Measurements from ENCODE around the gene PCBD1. TPM values are rescaled to one million over a fixed set of nuclear protein-coding genes. Genes with fewer than 3 reads are reported as not detected.

Gene PCBD1
- total RNA-seq, 8 experiments from 2014 or later: 49.7 to 123 (median 71.9) TPM

DNA sequence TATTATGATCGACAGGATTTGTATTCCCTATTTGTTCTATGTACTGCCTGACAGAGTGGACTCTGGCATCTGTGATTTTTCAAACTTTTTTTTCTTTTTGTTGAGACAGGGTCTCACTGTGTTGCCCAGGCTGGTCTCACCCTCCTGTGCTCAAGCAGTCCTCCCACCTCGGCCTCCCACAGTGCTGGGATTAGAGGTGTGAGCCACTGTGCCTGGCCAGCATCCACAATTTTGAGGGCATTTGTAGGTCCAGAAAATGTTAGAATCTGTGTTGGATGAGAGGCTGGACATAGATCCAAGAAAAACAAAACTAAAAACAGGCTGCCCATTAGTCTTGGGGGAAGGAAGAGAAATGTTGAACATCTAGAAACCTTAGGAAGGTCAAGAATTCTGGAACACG lies 38.3 kb downstream of the PCBD1 start:
- Histone ChIP-seq H3K4me1 (replicated peaks in 1 of 2) (peaks cover 2% of the 10 kb centered on the region in 2 donors), H3K27ac (no peak overlapping the region), H3K4me3 (no peak overlapping the region)
- ATAC-seq (replicated peaks in 6 of 8): no peak
- 40 to 100% (median 89%) methylated on average over 1 to 2 of the region's 3 CpGs; no CpG with 5 or more reads in 2 of the 10 experiments for WGBS, 10 experiments
- in situ Hi-C loops (cut with MboI; ENCODE audit: low pct_unique_long_range_greater_than_20kb in 2 of 9, low sequenced_read_pairs in 9 of 9, unreplicated experiment in 9 of 9): loop anchor here in 2 of 9 experiments (25.0 kb wide), 2 partner anchors 238 to 288 kb away; partner anchors contain the start of gene PRF1 (in 1 of the 2)

DNA sequence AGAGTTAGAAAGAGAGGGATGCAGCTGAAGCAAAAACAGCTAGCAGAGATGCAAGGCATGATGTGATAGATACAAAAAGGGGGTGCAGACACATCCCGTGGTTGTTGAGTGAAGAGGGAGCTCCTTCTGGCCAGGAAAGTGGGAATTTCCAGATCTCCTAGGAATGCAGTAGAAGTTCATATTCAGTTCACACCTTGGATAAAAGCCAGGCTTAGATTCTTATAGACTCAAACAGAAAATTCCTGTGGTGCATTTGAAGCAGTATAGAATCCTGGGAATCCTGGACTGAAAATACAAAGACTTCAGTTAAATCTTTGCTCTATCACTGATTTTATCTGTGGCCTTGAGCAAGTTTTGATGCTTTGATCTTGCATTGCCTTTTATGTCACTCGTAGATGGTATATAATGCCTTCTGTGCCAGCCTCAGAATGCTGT lies 38.8 kb downstream of the PCBD1 start:
- H3K4me1 ChIP-seq (replicated peaks in 1 of 2): peaks cover 2% of the 10 kb centered on the region in 2 donors
- no peak overlapping the region for H3K4me3 ChIP-seq
- WGBS, 10 experiments: 0 to 100% (median 83%) methylated on average over 1 to 2 of the region's 2 CpGs
- no peak overlapping the region for H3K27ac ChIP-seq
- in situ Hi-C loops (cut with MboI; ENCODE audit: low pct_unique_long_range_greater_than_20kb in 2 of 9, low sequenced_read_pairs in 9 of 9, unreplicated experiment in 9 of 9): loop anchor here in 2 of 9 experiments (25.0 kb wide), 2 partner anchors 237 to 287 kb away; partner anchors contain the start of gene PRF1 (in 1 of the 2)
- peak in 3 of 8 experiments; percentile 19 to 71 (median 51) for ATAC-seq (replicated peaks in 6 of 8)

DNA sequence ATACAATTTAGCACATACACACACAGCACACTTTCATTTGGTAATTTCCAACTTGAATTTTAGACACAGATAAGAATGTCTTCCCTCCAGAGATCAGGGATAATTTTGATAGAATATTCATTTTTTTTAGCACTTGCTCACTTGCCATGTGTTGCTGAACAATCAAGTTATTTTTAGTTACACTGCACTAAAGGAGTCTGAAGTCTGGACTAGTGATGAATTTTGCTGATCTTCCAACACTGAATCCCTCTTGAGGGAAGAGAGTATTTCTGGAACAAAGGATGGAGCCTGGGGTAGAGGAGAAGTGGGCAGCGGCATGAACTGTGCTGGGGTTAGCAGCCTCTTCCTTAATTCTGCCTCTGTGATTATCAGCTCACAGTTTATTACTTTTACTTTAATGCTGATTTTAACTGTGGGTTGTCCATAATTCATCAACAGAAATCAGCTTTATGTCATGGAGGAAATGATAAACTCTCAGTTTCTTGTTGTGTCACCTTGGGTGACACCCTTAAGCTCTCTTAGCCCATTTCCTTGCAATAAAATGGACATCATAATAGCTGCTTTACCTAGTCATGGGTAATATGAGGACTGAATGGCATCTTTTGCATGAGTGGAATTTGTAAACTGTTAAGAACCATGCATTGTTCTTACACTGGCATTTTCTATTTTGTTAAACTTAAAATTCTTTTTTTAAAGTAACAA lies 40.6 kb downstream of the PCBD1 start:
- Histone ChIP-seq H3K4me1 (replicated peaks in 1 of 2) (peaks cover 2% of the 10 kb centered on the region in 2 donors), H3K27ac (no peak overlapping the region), H3K4me3 (no peak overlapping the region)
- WGBS, 10 experiments: 40 to 100% (median 94%) methylated on average over 1 of the region's 1 CpG; no CpG with 5 or more reads in 4 of the 10 experiments
- in situ Hi-C loops (cut with MboI; ENCODE audit: low pct_unique_long_range_greater_than_20kb in 2 of 9, low sequenced_read_pairs in 9 of 9, unreplicated experiment in 9 of 9): no loop called here
- ATAC-seq (replicated peaks in 6 of 8): peak in 7 of 8 experiments; percentile 28 to 72 (median 47)

DNA sequence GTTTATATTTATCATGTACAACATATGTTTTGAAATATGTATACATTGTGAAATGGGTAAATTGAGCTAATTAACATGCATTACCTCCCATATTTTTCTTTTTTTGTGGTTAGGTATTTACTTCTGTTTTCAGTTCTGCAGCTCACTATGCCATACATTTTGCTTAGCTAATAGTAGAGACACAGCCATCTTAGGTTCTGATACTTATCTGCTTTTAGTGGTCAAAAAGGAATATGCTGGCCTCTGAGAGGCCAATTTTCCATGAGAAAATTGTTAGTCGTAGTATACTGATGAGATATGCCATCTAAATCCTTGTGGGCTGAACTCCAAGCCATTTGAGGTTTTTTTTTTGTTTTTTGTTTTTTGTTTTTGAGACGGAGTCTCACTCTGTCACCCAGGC lies 41.6 kb downstream of the PCBD1 start:
- Histone ChIP-seq H3K27ac (no peak overlapping the region), H3K4me3 (no peak overlapping the region), H3K4me1 (replicated peaks in 1 of 2) (peaks cover 2% of the 10 kb centered on the region in 2 donors)
- in situ Hi-C loops (cut with MboI; ENCODE audit: low pct_unique_long_range_greater_than_20kb in 2 of 9, low sequenced_read_pairs in 9 of 9, unreplicated experiment in 9 of 9): no loop called here
- WGBS, 10 experiments: 57 to 100% (median 90%) methylated on average over 1 to 2 of the region's 2 CpGs; no CpG with 5 or more reads in 2 of the 10 experiments
- no peak for ATAC-seq (replicated peaks in 6 of 8)

DNA sequence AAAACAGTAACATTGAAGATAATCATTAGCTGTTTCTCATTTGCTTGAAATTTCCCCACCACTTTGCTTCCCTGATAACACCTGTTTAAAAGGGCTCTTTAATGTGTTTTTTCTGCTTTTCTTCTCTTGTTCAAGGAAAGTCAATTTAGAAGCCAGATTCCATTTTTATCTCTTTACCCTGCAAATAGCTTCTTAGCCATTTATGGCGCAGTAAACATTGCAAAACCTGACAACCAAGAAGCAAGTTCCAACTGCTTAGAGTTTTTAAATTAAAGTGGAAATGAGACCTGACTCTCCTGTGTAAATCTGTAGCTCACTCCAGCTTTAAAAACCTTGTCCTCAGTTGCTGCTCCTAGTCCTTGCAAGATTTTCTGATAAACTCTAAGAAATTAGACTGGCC lies 42.5 kb downstream of the PCBD1 start:
- Histone ChIP-seq H3K4me3 (no peak overlapping the region), H3K4me1 (replicated peaks in 1 of 2) (peaks cover 2% of the 10 kb centered on the region in 2 donors), H3K27ac (no peak overlapping the region)
- 92 to 100% (median 100%) methylated on average over 1 of the region's 1 CpG; no CpG with 5 or more reads in 2 of the 10 experiments for WGBS, 10 experiments
- in situ Hi-C loops (cut with MboI; ENCODE audit: low pct_unique_long_range_greater_than_20kb in 2 of 9, low sequenced_read_pairs in 9 of 9, unreplicated experiment in 9 of 9): no loop called here
- no peak for ATAC-seq (replicated peaks in 6 of 8)

DNA sequence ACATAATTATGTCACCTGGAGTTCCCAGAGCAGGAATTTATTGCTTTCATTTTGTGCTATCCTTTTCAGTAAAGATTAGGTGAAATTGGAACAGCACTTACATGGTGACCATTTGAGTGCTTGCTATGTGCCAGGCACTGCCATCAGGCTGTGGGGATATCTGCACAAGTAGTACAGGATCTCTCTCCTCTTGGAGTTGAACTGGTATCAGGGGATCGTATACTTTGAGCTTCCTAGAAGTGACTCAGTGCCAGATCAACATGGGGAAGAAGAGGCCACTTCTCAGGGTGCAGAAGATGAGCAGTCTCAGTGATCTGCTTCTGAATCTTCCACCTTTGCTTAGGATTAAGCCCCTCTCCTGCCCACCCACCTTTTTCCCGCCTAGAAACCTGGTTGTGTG lies 43.1 kb downstream of the PCBD1 start:
- H3K27ac ChIP-seq: no peak overlapping the region
- no peak overlapping the region for H3K4me3 ChIP-seq
- WGBS, 10 experiments: 75 to 100% (median 93%) methylated on average over 1 to 2 of the region's 2 CpGs; no CpG with 5 or more reads in 3 of the 10 experiments
- ATAC-seq (replicated peaks in 6 of 8): no peak
- peaks cover 2% of the 10 kb centered on the region in 2 donors for H3K4me1 ChIP-seq (replicated peaks in 1 of 2)
- in situ Hi-C loops (cut with MboI; ENCODE audit: low pct_unique_long_range_greater_than_20kb in 2 of 9, low sequenced_read_pairs in 9 of 9, unreplicated experiment in 9 of 9): no loop called here

DNA sequence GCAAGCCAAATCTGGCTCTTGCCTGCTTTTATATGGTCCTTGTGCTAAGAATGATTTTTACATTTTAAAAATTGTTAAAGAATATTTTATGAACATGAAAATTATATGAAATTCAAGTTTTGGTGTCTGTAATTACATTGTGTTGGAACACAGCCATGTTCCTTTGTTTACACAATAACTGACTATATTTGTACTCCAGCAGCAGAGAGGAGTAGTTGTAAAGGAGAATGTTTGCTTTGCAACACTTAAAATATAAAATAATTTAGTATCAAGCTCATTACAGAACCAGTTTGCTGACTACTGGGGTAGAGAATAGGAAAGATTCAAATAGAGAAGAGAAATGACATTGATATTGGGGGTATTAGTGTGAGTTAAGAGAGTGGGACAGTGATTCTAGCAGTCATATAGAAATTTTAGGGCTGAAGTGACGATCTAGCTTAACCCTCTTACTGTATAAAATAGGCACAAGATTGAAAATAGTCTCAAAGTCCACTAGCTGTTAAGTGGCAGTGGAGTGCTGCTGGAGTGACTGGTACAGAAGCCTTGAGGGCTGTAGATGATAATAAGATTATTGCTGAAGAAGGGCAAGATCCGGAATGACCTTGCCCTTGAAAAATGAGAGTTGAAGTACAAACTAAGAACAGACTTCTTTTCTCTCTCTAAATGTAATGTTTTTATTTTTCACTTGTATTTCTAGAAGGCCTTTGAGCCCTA lies 44.4 kb downstream of the PCBD1 start:
- 57 to 100% (median 100%) methylated on average over 1 to 2 of the region's 2 CpGs; no CpG with 5 or more reads in 1 of the 10 experiments for WGBS, 10 experiments
- no peak overlapping the region for H3K4me3 ChIP-seq
- in situ Hi-C loops (cut with MboI; ENCODE audit: low pct_unique_long_range_greater_than_20kb in 2 of 9, low sequenced_read_pairs in 9 of 9, unreplicated experiment in 9 of 9): no loop called here
- H3K27ac ChIP-seq: no peak overlapping the region
- no peak for ATAC-seq (replicated peaks in 6 of 8)
- peaks cover 2% of the 10 kb centered on the region in 2 donors for H3K4me1 ChIP-seq (replicated peaks in 1 of 2)

DNA sequence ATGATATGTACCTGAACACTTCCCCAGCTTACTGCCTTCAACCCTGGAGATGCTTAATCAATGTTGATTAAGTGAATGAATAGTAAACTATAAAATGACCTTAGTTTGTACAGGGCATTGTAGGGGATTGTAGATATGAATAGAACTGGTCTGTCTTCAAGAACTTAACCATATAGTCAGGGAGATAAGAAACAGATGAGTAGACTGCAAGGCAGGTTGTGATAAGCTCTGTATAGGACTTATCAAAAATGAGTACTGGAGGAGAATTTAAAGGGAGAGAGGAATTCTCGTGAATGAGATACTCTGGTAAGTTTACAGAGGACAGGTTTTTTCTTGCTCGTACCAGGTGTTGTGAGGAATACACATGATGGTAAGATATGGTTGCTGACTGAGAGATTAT lies 45.0 kb downstream of the PCBD1 start:
- no peak for ATAC-seq (replicated peaks in 6 of 8)
- H3K27ac ChIP-seq: no peak overlapping the region
- WGBS, 10 experiments: 88 to 100% (median 97%) methylated on average over 1 to 2 of the region's 2 CpGs; no CpG with 5 or more reads in 2 of the 10 experiments
- in situ Hi-C loops (cut with MboI; ENCODE audit: low pct_unique_long_range_greater_than_20kb in 2 of 9, low sequenced_read_pairs in 9 of 9, unreplicated experiment in 9 of 9): no loop called here
- no peak overlapping the region for H3K4me3 ChIP-seq
- H3K4me1 ChIP-seq (replicated peaks in 1 of 2): peaks cover 2% of the 10 kb centered on the region in 2 donors

DNA sequence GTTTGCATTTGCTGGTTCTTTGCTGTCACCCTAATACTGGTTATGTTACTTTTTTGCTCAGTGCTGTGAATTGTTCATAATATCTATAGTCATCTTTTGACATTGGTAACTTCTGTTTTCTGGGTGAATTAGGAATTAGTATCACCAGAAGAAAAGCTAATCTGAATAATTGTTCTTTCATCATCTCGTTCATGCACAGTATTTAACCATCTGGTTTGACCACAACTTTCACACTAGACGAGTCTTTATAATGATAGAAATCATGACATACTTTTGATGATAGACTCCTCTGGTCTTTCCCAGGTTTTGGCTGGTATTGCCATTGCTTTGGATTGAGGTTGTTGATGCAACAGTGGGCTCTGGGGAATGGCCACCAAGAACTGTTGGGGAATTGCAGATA lies 47.5 kb downstream of the PCBD1 start:
- no peak for ATAC-seq (replicated peaks in 6 of 8)
- in situ Hi-C loops (cut with MboI; ENCODE audit: low pct_unique_long_range_greater_than_20kb in 2 of 9, low sequenced_read_pairs in 9 of 9, unreplicated experiment in 9 of 9): no loop called here

DNA sequence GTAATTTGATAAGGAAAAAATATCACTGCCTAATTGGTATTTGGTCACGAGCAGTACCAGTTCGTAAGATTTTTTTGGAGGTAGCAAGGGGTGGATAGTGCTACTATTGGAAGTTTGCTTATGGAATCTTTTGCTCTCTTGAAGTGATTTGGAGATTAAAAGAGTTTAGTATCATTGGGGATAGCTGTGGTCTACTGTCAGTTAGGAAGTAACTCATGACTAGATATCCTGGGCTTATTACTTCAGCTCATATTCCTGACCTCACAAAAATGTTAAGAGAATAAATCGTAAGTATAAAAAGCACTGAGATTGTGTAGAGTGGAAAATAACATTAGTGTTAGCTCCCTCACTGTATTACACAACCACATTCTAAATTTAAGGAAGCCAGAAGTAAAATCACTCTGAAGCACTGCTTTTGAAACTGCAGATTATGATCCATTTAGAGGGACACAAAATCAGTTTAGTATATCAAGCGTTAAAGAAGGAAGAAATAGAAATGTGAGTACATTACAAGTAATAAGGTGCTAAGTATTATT lies 50.0 kb downstream of the PCBD1 start:
- Histone ChIP-seq H3K27ac (no peak overlapping the region), H3K4me3 (no peak overlapping the region), H3K4me1 (replicated peaks in 1 of 2) (no peaks in the 10 kb centered on the region)
- no peak for ATAC-seq (replicated peaks in 6 of 8)
- WGBS, 10 experiments: 53 to 100% (median 95%) methylated on average over 2 to 4 of the region's 4 CpGs
- in situ Hi-C loops (cut with MboI; ENCODE audit: low pct_unique_long_range_greater_than_20kb in 2 of 9, low sequenced_read_pairs in 9 of 9, unreplicated experiment in 9 of 9): no loop called here

More for the DNA sequence above, 47.5 kb downstream of the PCBD1 start:
- Histone ChIP-seq H3K4me1 (replicated peaks in 1 of 2) (no peaks in the 10 kb centered on the region), H3K4me3 (no peak overlapping the region), H3K27ac (no peak overlapping the region)
- 70 to 100% (median 87%) methylated on average over 1 to 2 of the region's 2 CpGs; no CpG with 5 or more reads in 1 of the 10 experiments for WGBS, 10 experiments

DNA sequence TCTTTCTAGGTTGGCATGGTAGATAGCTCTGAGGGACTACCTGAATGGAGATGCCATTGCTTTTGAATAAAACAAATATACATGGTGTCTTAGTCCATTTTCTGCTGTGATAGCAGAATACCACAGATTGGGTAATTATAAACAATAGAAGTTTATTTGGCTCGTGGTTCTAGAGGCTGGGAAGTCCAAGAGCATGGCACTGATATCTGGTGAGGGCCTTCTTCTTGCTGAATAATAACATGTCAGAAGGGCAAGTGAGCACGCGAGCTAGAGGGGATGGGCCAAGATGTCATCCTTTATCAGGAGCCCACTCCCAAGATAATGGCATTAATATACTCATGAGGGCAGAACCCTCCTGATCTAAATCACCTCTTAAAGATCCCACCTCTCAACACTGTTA lies 50.7 kb downstream of the PCBD1 start:
- in situ Hi-C loops (cut with MboI; ENCODE audit: low pct_unique_long_range_greater_than_20kb in 2 of 9, low sequenced_read_pairs in 9 of 9, unreplicated experiment in 9 of 9): no loop called here
- whole genome bisulfite sequencing, 10 experiments: 67 to 100% (median 95%) methylated on average over 1 to 3 of the region's 3 CpGs; no CpG with 5 or more reads in 3 of the 10 experiments
- no peaks in the 10 kb centered on the region for H3K4me1 ChIP-seq (replicated peaks in 1 of 2)
- no peak for ATAC-seq (replicated peaks in 6 of 8)
- H3K27ac ChIP-seq: no peak overlapping the region
- H3K4me3 ChIP-seq: no peak overlapping the region

DNA sequence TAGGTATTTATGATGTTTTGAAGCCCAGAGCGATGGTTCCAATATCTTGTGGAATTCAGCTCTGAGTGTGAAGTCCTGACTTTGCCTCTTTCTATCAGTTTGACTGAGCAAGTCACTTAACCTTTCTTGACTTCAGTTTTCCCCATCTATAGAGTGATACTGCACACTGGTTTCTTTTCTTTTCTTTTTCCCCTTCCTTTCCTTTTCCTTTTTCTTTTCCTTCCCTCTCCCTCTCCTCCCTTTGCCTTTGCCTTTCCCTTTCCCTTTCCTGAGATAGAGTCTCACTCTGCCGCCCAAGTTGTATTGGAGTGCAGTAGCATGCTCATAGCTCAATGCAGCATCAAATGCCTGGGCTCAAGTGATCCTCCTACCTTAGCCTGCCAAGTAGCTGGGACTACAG lies 52.0 kb downstream of the PCBD1 start:
- WGBS, 10 experiments: 56 to 100% (median 100%) methylated on average over 1 to 2 of the region's 2 CpGs

More for the DNA sequence above, 52.0 kb downstream of the PCBD1 start:
- no peak overlapping the region for H3K27ac ChIP-seq
- in situ Hi-C loops (cut with MboI; ENCODE audit: low pct_unique_long_range_greater_than_20kb in 2 of 9, low sequenced_read_pairs in 9 of 9, unreplicated experiment in 9 of 9): no loop called here
- no peaks in the 10 kb centered on the region for H3K4me1 ChIP-seq (replicated peaks in 1 of 2)
- no peak for ATAC-seq (replicated peaks in 6 of 8)
- H3K4me3 ChIP-seq: no peak overlapping the region

Data from motor neuron (in vitro differentiated cells).